Daoy (cell line): ENCODE results near the gene ORC4. TPM values are rescaled to one million over a fixed set of nuclear protein-coding genes. Genes with fewer than 3 reads are reported as not detected.

Experiments used
- DNase-seq: peaks from one replicate; pipeline ENCODE4 v3.0.0-alpha.2; 2015; ENCODE audit warnings: low read depth
- total RNA-seq: library from RNA; depleted of rRNA; stranded (reverse); fragments of >200 nt; shearing (Covaris generic); gene quantifications from 2 replicates; pipeline ENCODE4 v1.2.3, GENCODE V29; 2014; rRNA removed

ORC4 gene
- total RNA-seq, 1 experiment from 2014 or later = 44.6 TPM

GRCh38 chr2:147934881-147935620 lies 85.5 kb downstream of the ORC4 start:
- no peak for DNase-seq

- no peak for DNase-seq
Measured at GRCh38 chr2:147933931-147934330, 86.6 kb downstream of the ORC4 start.

- no peak for DNase-seq
Measured at GRCh38 chr2:147927053-147927588, 93.4 kb downstream of the ORC4 start.

GRCh38 chr2:147925886-147926285 lies 94.7 kb downstream of the ORC4 start:
- no peak for DNase-seq

- no peak for DNase-seq
Measured at GRCh38 chr2:147924647-147925046, 95.9 kb downstream of the ORC4 start.

- DNase-seq = no peak
Measured at GRCh38 chr2:147923846-147924245, 96.7 kb downstream of the ORC4 start.

- no peak for DNase-seq
Measured at GRCh38 chr2:147917161-147917560, 103.4 kb downstream of the ORC4 start.

- no peak for DNase-seq
Measured at GRCh38 chr2:147916723-147917122, 103.8 kb downstream of the ORC4 start.

- DNase-seq = no peak
Measured at GRCh38 chr2:147916067-147916466, 104.5 kb downstream of the ORC4 start.

- DNase-seq = no peak
Measured at GRCh38 chr2:147913701-147914480, 106.6 kb downstream of the ORC4 start.

- DNase-seq = peak; percentile 43
Measured at GRCh38 chr2:147910990-147911473, 109.5 kb downstream of the ORC4 start.

GRCh38 chr2:147909178-147909577 lies 111.4 kb downstream of the ORC4 start:
- DNase-seq = no peak

GRCh38 chr2:147904051-147904450 lies 116.5 kb downstream of the ORC4 start:
- DNase-seq = no peak

GRCh38 chr2:147888680-147889079 lies 131.9 kb downstream of the ORC4 start:
- no peak for DNase-seq

GRCh38 chr2:147886136-147886535 lies 134.4 kb downstream of the ORC4 start:
- no peak for DNase-seq

GRCh38 chr2:147884830-147885229 lies 135.7 kb downstream of the ORC4 start:
- DNase-seq = no peak

GRCh38 chr2:147882631-147883030 lies 137.9 kb downstream of the ORC4 start:
- no peak for DNase-seq

Other genes with a start within 250 kb of the ORC4 start
- 9.6 and 9.9 TPM in 2 replicates for gene ACVR2A, start 175.7 kb downstream of the ORC4 start, total RNA-seq
- gene MBD5, start 354 bp upstream of the ORC4 start, total RNA-seq = 2.9 and 5.1 TPM in 2 replicates